ENCODE data around the gene UBE2V1. TPM values are rescaled to one million over a fixed set of nuclear protein-coding genes. Genes with fewer than 3 reads are reported as not detected.

Gene UBE2V1
- total RNA-seq, 1 experiment from 2014 or later = 68.3 TPM

- no peak for DNase-seq (ENCODE audit: low spot score)
These were observed 64.4 kb downstream of the UBE2V1 start for GRCh38 chr20:50048420-50049166.

- no peak for DNase-seq (ENCODE audit: low spot score)
These were observed 68.5 kb downstream of the UBE2V1 start for GRCh38 chr20:50044353-50044960.

- no peak for DNase-seq (ENCODE audit: low spot score)
These were observed 69.2 kb downstream of the UBE2V1 start for GRCh38 chr20:50043573-50044352.

GRCh38 chr20:50042370-50043313 lies 70.3 kb downstream of the UBE2V1 start:
- DNase-seq (ENCODE audit: low spot score) = no peak

GRCh38 chr20:50041246-50041873 lies 71.6 kb downstream of the UBE2V1 start:
- DNase-seq (ENCODE audit: low spot score) = peak; percentile 28

- DNase-seq (ENCODE audit: low spot score) = no peak
These were observed 72.3 kb downstream of the UBE2V1 start for GRCh38 chr20:50040432-50041245.

- DNase-seq (ENCODE audit: low spot score) = no peak
These were observed 73.1 kb downstream of the UBE2V1 start for GRCh38 chr20:50039706-50040431.

- peak; percentile 55 for DNase-seq (ENCODE audit: low spot score)
These were observed 74.4 kb downstream of the UBE2V1 start for GRCh38 chr20:50038574-50038991.

- no peak for DNase-seq (ENCODE audit: low spot score)
These were observed 74.8 kb downstream of the UBE2V1 start for GRCh38 chr20:50038169-50038568.

- DNase-seq (ENCODE audit: low spot score) = no peak
These were observed 75.4 kb downstream of the UBE2V1 start for GRCh38 chr20:50037575-50037974.

GRCh38 chr20:50037123-50037522 lies 75.8 kb downstream of the UBE2V1 start:
- no peak for DNase-seq (ENCODE audit: low spot score)

GRCh38 chr20:50036703-50037102 lies 76.2 kb downstream of the UBE2V1 start:
- no peak for DNase-seq (ENCODE audit: low spot score)

- peak; percentile 54 for DNase-seq (ENCODE audit: low spot score)
These were observed 78.3 kb downstream of the UBE2V1 start for GRCh38 chr20:50034567-50035180.

- DNase-seq (ENCODE audit: low spot score) = no peak
These were observed 79.8 kb downstream of the UBE2V1 start for GRCh38 chr20:50032955-50033666.
